ENCODE data around the gene SLC35D2. TPM values are rescaled to one million over a fixed set of nuclear protein-coding genes. Genes with fewer than 3 reads are reported as not detected.

SLC35D2 gene
- total RNA-seq, 2 donors from 2014 or later, result 1.5 to 1.8 TPM

- no peak for DNase-seq (ENCODE audit: low spot score in 2 of 2)
- Mint-ChIP-seq H3K9me3 (peaks cover 0 to 5% of the 10 kb centered on the region in 2 donors), H3K27ac (no peak overlapping the region), H3K36me3 (no peaks in the 10 kb centered on the region)
- ATAC-seq, result no peak
Measured at GRCh38 chr9:96304230-96304629, 79.3 kb downstream of the SLC35D2 start.

- DNase-seq (ENCODE audit: low spot score in 2 of 2), result no peak
- H3K36me3 Mint-ChIP-seq, result no peaks in the 10 kb centered on the region
Measured at GRCh38 chr9:96302021-96302420, 81.5 kb downstream of the SLC35D2 start, which contains the start of gene HSD17B3. TSS of gene HSD17B3 (minus strand) at chr9:96302176. CDS start at chr9:96302104, 72 bp downstream.

GRCh38 chr9:96299823-96300222 is 83.7 kb downstream of the SLC35D2 start:
- Mint-ChIP-seq H3K27ac (no peak overlapping the region), H3K36me3 (no peaks in the 10 kb centered on the region), H3K9me3 (peaks cover 0 to 5% of the 10 kb centered on the region in 2 donors)
- ATAC-seq (no peak), DNase-seq (ENCODE audit: low spot score in 2 of 2) (no peak)

More at GRCh38 chr9:96302021-96302420, 81.5 kb downstream of the SLC35D2 start, which contains the start of gene HSD17B3:
- peaks cover 0 to 5% of the 10 kb centered on the region in 2 donors for H3K9me3 Mint-ChIP-seq
- H3K27ac Mint-ChIP-seq, result no peak within 1 kb of the TSS
- no peak for ATAC-seq

GRCh38 chr9:96294159-96294545 is 89.4 kb downstream of the SLC35D2 start:
- Mint-ChIP-seq H3K9me3 (no peaks in the 10 kb centered on the region), H3K27ac (no peak overlapping the region), H3K36me3 (no peaks in the 10 kb centered on the region)
- DNase-seq (ENCODE audit: low spot score in 2 of 2) (no peak), ATAC-seq (no peak)

- DNase-seq (ENCODE audit: low spot score in 2 of 2) (no peak), ATAC-seq (no peak)
- no peak overlapping the region for H3K27ac Mint-ChIP-seq
- H3K9me3 Mint-ChIP-seq, result no peaks in the 10 kb centered on the region
- no peaks in the 10 kb centered on the region for H3K36me3 Mint-ChIP-seq
Measured at GRCh38 chr9:96293498-96294158, 89.9 kb downstream of the SLC35D2 start.

GRCh38 chr9:96289392-96289791 is 94.1 kb downstream of the SLC35D2 start:
- Mint-ChIP-seq H3K27ac (no peak overlapping the region), H3K9me3 (peaks cover 0 to 4% of the 10 kb centered on the region in 2 donors), H3K36me3 (peaks cover 5 to 6% of the 10 kb centered on the region in 2 donors)
- DNase-seq (ENCODE audit: low spot score in 2 of 2), result no peak
- ATAC-seq, result no peak

GRCh38 chr9:96281641-96282040 is 101.9 kb downstream of the SLC35D2 start:
- no peak overlapping the region for H3K27ac Mint-ChIP-seq
- peaks cover 4% of the 10 kb centered on the region in 2 donors for H3K9me3 Mint-ChIP-seq
- no peak for DNase-seq (ENCODE audit: low spot score in 2 of 2)
- no peak for ATAC-seq
- H3K36me3 Mint-ChIP-seq, result peaks cover 5 to 6% of the 10 kb centered on the region in 2 donors

GRCh38 chr9:96279932-96280331 is 103.6 kb downstream of the SLC35D2 start:
- Mint-ChIP-seq H3K27ac (no peak overlapping the region), H3K36me3 (peaks cover 2 to 5% of the 10 kb centered on the region in 2 donors), H3K9me3 (peaks cover 10 to 13% of the 10 kb centered on the region in 2 donors)
- no peak for ATAC-seq
- no peak for DNase-seq (ENCODE audit: low spot score in 2 of 2)

- Mint-ChIP-seq H3K27ac (no peak overlapping the region), H3K9me3 (peaks cover 22 to 25% of the 10 kb centered on the region in 2 donors), H3K36me3 (peaks cover 19 to 21% of the 10 kb centered on the region in 2 donors)
- DNase-seq (ENCODE audit: low spot score in 2 of 2) (no peak), ATAC-seq (no peak)
Measured at GRCh38 chr9:96274939-96275338, 108.6 kb downstream of the SLC35D2 start.

Other genes with a start within 250 kb of the SLC35D2 start
- not detected for gene HSD17B3, start 81.5 kb downstream of the SLC35D2 start, total RNA-seq
- gene ZNF367, start 34.7 kb upstream of the SLC35D2 start, total RNA-seq, result 10 to 100 TPM; 17.7 to 42.6 TPM
- gene HABP4, start 66.5 kb upstream of the SLC35D2 start, total RNA-seq, result 10 to 100 TPM in 1 of 2 donors, 1 to 10 TPM in 1; 6.4 to 15.7 TPM
- 1 to 10 TPM; 1.5 to 2.6 TPM for gene CDC14B, start 236.1 kb upstream of the SLC35D2 start, total RNA-seq